Measurements from ENCODE around the gene ABI1. TPM values are rescaled to one million over a fixed set of nuclear protein-coding genes. Genes with fewer than 3 reads are reported as not detected.

ABI1 gene
- total and polyA plus RNA-seq, 2 of the 13 experiments (the other 11 are each of a cell fraction or from before 2014, with no cell fraction given), result 20.9 to 22.9 TPM

DNA sequence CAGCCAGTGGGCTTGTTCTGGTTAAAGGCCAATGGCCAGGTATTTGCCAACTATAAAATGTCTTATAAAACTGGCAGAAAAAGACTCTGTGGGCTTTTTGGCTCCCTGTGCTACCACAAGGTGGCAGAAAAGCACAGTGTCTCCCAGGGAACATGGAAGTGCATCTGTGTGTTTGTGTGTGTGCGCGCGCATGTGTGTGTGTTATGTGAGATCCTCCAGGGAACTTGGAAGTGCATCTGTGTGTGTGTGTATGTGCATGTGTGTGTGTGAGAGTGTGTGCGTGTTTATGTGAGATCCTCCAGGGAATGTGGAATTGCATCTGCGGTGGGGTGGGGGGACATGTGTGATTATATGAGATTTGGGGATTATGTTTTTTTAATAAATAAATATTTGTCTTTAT is 30.2 kb upstream of the ABI1 start:
- ATAC-seq (peak; percentile 82), DNase-seq (ENCODE audit: low spot score) (peak; percentile 72), FAIRE-seq (peak; percentile 87)
- Histone ChIP-seq H3K9me3 (ENCODE audit: low read length) (peaks cover 8% of the 10 kb centered on the region; the same call in 1 of the 2 replicates), H3K9ac (ENCODE audit: insufficient read depth, low read depth, low read length) (no peak overlapping the region), H3K4me2 (ENCODE audit: low read depth, low read length) (no peak overlapping the region), H3K27me3 (ENCODE audit: control insufficient read depth in 1 of 2, insufficient read depth in 2 of 2, low read length in 2 of 2) (peaks cover 0 to 4% of the 10 kb centered on the region in 2 experiments; a peak in 1 of 5 replicates), H3K36me3 (replicated peaks in 1 of 2; ENCODE audit: control insufficient read depth in 1 of 2, insufficient read depth in 2 of 2, low read length in 2 of 2) (no peaks in the 10 kb centered on the region), H3K27ac (ENCODE audit: extremely low read length, insufficient read depth, low read length) (no peak overlapping the region), H4K20me1 (ENCODE audit: insufficient read depth, low read length) (no peaks in the 10 kb centered on the region), H3K79me2 (ENCODE audit: insufficient read depth, low read length) (no peaks in the 10 kb centered on the region), H2AFZ (ENCODE audit: low read length) (no peak overlapping the region), H3K4me1 (ENCODE audit: insufficient read depth, low read length) (no peaks in the 10 kb centered on the region), H3K4me3 (replicated peaks in 1 of 3; ENCODE audit: insufficient read depth in 1 of 3, low read depth in 2 of 3, low read length in 3 of 3) (no peak overlapping the region)
- no TSS peak for BruUV-seq (replicated peaks)
- ChIA-PET CTCF (ENCODE audit: low intra/inter-chr PET ratio, low total read pairs) (interaction anchor here (2.0 kb wide), 1 partner anchor 470 kb away, joined by 20 read pairs; no protein-coding TSS in a partner anchor), POLR2A (no interaction called here)
- 24% methylated on average over 5 of the region's 5 CpGs for WGBS (ENCODE audit: low lambda C conversion rate)
- TF ChIP-seq ZNF124 (CRISPR knock-in tag; IDR thresholded peaks at IDR 0.05), result no peak
- TF ChIP-seq SMC3 (IDR thresholded peaks at IDR 0.05; ENCODE audit: low read length), result peak; percentile 85
- TF ChIP-seq KDM2A (CRISPR knock-in tag; IDR thresholded peaks at IDR 0.05; ENCODE audit: borderline replicate concordance, low read depth), result peak; percentile 66
- peak; percentile 82 for TF ChIP-seq STAG1 (CRISPR knock-in tag; IDR thresholded peaks at IDR 0.05)
- peak; percentile 79 for TF ChIP-seq CTCF (CRISPR knock-in tag; IDR thresholded peaks at IDR 0.05)
- TF ChIP-seq, protein P1, sequence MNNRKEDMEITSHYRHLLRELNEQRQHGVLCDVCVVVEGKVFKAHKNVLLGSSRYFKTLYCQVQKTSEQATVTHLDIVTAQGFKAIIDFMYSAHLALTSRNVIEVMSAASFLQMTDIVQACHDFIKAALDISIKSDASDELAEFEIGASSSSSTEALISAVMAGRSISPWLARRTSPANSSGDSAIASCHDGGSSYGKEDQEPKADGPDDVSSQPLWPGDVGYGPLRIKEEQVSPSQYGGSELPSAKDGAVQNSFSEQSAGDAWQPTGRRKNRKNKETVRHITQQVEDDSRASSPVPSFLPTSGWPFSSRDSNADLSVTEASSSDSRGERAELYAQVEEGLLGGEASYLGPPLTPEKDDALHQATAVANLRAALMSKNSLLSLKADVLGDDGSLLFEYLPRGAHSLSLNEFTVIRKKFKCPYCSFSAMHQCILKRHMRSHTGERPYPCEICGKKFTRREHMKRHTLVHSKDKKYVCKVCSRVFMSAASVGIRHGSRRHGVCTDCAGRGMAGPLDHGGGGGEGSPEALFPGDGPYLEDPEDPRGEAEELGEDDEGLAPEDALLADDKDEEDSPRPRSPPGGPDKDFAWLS (CRISPR knock-in tag; IDR thresholded peaks at IDR 0.05; ENCODE audit: borderline replicate concordance), result no peak
- TF ChIP-seq RAD21 (CRISPR knock-in tag; IDR thresholded peaks at IDR 0.05), result peak; percentile 24; the same call in 1 of the 2 replicates
- TF ChIP-seq, protein P2, sequence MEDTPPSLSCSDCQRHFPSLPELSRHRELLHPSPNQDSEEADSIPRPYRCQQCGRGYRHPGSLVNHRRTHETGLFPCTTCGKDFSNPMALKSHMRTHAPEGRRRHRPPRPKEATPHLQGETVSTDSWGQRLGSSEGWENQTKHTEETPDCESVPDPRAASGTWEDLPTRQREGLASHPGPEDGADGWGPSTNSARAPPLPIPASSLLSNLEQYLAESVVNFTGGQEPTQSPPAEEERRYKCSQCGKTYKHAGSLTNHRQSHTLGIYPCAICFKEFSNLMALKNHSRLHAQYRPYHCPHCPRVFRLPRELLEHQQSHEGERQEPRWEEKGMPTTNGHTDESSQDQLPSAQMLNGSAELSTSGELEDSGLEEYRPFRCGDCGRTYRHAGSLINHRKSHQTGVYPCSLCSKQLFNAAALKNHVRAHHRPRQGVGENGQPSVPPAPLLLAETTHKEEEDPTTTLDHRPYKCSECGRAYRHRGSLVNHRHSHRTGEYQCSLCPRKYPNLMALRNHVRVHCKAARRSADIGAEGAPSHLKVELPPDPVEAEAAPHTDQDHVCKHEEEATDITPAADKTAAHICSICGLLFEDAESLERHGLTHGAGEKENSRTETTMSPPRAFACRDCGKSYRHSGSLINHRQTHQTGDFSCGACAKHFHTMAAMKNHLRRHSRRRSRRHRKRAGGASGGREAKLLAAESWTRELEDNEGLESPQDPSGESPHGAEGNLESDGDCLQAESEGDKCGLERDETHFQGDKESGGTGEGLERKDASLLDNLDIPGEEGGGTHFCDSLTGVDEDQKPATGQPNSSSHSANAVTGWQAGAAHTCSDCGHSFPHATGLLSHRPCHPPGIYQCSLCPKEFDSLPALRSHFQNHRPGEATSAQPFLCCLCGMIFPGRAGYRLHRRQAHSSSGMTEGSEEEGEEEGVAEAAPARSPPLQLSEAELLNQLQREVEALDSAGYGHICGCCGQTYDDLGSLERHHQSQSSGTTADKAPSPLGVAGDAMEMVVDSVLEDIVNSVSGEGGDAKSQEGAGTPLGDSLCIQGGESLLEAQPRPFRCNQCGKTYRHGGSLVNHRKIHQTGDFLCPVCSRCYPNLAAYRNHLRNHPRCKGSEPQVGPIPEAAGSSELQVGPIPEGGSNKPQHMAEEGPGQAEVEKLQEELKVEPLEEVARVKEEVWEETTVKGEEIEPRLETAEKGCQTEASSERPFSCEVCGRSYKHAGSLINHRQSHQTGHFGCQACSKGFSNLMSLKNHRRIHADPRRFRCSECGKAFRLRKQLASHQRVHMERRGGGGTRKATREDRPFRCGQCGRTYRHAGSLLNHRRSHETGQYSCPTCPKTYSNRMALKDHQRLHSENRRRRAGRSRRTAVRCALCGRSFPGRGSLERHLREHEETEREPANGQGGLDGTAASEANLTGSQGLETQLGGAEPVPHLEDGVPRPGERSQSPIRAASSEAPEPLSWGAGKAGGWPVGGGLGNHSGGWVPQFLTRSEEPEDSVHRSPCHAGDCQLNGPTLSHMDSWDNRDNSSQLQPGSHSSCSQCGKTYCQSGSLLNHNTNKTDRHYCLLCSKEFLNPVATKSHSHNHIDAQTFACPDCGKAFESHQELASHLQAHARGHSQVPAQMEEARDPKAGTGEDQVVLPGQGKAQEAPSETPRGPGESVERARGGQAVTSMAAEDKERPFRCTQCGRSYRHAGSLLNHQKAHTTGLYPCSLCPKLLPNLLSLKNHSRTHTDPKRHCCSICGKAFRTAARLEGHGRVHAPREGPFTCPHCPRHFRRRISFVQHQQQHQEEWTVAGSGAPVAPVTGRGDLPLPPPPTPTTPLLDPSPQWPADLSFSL (CRISPR knock-in tag; IDR thresholded peaks at IDR 0.05), result peak; percentile 78
- in situ Hi-C loops (cut with HindIII; ENCODE audit: extremely low pct_ligation_motif_present, low pct_unique_long_range_greater_than_20kb), result loop anchor here (5.0 kb wide), 1 partner anchor 466 kb away; no protein-coding TSS in a partner anchor
- intact Hi-C loops (cut with micrococcal nuclease; ENCODE audit: unreplicated experiment), result loop anchor here (1.0 to 2.0 kb wide), 2 partner anchors 264 to 469 kb away; partner anchors contain the start of genes MASTL and YME1L1
